Measurements from ENCODE around the gene TMEM107. TPM values are rescaled to one million over a fixed set of nuclear protein-coding genes. Genes with fewer than 3 reads are reported as not detected.
"Not testable (repeated sequence)": the region's sequence is repeated elsewhere in the genome, so short reads cannot be mapped to it uniquely, and the experiment has no call there.

Gene TMEM107
- total RNA-seq, 1 donor from 2014 or later: 14.7 TPM

DNA sequence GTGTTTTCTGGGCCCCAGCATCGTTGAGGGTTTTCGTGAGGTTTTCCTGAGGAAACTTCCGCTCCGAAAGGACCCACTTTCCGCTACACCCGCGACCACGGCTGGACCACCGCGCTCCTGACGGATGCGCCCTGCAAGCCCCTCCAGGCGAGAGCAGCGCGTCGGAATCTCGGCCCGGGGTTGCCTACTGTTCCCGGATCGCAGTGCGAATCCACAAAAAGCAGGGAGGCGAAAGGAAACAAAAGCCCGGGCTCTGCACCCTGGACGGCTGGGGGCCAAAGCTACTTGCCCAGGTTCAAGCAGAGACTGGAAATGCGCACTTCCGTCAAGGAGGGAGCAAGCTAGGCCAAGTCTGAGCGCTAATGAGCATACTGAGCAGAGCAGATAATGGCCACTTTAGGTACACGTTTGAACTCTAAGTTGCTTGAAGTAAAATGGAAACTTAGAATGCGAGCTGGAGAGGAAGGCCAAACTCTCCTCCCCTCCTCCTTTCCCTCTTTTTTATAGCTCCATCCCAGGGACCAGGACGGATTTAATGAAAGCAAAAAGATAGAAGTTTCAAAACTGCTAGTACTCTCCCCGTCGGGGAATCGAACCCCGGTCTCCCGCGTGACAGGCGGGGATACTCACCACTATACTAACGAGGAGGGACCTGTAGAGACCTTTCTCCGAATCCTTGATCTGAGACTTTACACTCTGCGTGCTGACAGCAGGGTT, 45.6 kb upstream of the TMEM107 start:
- Histone ChIP-seq H3K27me3 (ENCODE audit: control insufficient read depth, insufficient read depth, low read length) (no peaks in the 10 kb centered on the region), H3K36me3 (ENCODE audit: control insufficient read depth, insufficient read depth, low read length) (no peaks in the 10 kb centered on the region), H3K4me3 (ENCODE audit: low read depth, low read length) (peak overlapping the region; percentile 54)
- TF ChIP-seq, protein P1, sequence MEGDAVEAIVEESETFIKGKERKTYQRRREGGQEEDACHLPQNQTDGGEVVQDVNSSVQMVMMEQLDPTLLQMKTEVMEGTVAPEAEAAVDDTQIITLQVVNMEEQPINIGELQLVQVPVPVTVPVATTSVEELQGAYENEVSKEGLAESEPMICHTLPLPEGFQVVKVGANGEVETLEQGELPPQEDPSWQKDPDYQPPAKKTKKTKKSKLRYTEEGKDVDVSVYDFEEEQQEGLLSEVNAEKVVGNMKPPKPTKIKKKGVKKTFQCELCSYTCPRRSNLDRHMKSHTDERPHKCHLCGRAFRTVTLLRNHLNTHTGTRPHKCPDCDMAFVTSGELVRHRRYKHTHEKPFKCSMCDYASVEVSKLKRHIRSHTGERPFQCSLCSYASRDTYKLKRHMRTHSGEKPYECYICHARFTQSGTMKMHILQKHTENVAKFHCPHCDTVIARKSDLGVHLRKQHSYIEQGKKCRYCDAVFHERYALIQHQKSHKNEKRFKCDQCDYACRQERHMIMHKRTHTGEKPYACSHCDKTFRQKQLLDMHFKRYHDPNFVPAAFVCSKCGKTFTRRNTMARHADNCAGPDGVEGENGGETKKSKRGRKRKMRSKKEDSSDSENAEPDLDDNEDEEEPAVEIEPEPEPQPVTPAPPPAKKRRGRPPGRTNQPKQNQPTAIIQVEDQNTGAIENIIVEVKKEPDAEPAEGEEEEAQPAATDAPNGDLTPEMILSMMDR (IDR thresholded peaks at IDR 0.05; ENCODE audit: insufficient read depth, low read length, poor library complexity, severe bottlenecking): no peak
- peak; percentile 38 for DNase-seq (ENCODE audit: low read depth)

DNA sequence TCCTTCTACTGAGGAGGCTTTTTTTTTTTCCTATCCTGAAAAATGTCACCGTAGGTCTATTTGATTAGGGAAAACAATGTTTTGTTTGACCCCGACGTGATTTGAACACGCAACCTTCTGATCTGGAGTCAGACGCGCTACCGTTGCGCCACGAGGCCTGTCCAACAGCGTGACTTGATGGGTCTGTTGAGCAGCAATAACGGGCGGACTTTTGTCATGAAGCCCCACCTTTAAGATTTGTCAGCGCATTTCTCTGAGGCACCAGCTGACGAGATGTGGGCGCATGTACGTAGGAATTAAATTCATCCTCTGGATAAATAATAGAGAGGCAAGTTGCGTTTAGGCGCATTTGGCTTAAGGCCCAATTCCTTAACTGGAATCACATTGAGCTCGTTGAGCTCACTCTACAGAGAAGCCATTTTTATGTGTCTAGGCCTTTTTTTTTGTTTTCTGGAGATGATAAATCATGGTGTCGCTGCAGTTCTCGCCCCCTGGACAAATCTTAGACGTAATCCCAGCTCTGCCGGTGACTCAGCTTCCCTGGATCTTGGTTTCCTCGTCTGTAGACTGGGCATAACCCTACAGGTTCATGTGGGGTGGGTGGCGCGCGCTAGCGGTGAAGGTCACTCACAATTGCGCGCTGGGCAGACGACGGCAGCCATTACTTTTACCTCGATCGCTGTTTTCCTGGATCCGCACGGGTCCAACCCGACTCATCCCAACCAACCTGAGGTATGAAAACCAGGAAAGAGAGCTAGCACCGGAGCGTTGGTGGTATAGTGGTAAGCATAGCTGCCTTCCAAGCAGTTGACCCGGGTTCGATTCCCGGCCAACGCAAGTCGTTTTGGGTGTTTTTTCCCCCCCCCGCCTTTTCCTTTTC, 44.8 kb upstream of the TMEM107 start:
- peak; percentile 48 for DNase-seq (ENCODE audit: low read depth)
- TF ChIP-seq, protein P1 (IDR thresholded peaks at IDR 0.05; ENCODE audit: insufficient read depth, low read length, poor library complexity, severe bottlenecking): no peak
- peak overlapping the region; percentile 51 for H3K4me3 ChIP-seq (ENCODE audit: low read depth, low read length)
- no peaks in the 10 kb centered on the region for H3K36me3 ChIP-seq (ENCODE audit: control insufficient read depth, insufficient read depth, low read length)
- no peaks in the 10 kb centered on the region for H3K27me3 ChIP-seq (ENCODE audit: control insufficient read depth, insufficient read depth, low read length)

DNA sequence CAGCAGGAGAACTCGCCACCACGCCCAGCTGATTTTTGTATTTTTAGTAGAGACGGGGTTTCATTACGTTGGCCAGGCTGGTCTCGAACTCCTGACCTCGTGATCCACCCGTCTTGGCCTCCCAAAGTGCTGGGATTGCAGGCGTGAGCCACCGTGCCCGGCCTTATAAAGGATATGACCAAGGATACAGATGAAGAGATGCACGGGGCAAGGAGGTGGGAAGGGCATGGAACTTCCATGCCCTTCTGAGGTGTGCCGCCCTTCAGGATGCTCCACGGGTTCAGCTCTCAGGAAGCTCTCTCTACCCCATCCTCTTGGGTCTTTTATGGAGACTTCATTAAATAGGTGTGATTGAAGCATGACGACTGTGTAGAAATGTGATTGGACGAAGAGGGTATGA, 37.8 kb upstream of the TMEM107 start:
- not testable (repeated sequence) for DNase-seq (ENCODE audit: low read depth); H3K36me3 ChIP-seq (ENCODE audit: control insufficient read depth, insufficient read depth, low read length); H3K4me3 ChIP-seq (ENCODE audit: low read depth, low read length); H3K27me3 ChIP-seq (ENCODE audit: control insufficient read depth, insufficient read depth, low read length)

DNA sequence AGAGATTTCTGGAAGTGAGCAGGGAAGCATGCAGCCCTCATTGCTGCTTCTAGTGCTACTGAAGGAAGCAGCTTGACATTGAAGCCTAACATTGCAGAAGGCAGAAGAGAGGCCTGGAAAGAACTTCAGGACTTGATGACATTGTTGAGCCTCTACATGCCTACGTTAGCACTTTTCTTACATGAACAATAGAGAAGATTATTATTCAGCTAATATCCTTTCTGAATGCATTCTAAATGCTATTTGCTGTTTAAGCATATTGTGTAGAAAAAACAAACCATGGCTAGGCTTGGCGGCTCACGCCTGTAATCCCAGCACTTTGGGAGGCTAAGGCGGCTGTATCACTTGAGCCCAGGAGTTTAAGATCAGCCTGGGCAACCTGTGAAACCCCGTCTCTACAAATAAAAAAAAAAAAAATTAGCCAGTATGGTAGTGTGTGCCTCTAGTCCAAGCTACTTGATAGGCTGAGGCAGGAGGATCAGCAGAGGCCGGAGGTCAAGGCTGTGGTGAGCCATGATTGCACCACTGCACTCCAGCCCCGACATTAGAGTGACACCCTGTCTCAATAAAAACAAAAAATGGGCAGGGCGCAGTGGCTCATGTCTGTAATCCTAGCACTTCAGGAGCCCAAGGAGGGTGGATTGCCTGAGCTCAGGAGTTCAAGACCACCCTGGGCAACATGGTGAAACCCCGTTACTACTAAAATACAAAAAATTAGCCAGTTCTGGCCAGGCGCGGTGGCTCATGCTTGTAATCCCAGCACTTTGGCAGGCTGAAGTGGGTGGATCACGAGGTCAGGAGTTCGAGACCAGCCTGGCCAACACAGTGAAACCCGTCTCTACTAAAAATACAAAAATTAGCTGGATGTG, 36.4 kb upstream of the TMEM107 start:
- Histone ChIP-seq H3K36me3 (ENCODE audit: control insufficient read depth, insufficient read depth, low read length) (no peaks in the 10 kb centered on the region), H3K27me3 (ENCODE audit: control insufficient read depth, insufficient read depth, low read length) (no peaks in the 10 kb centered on the region), H3K4me3 (ENCODE audit: low read depth, low read length) (no peak overlapping the region)
- TF ChIP-seq, protein P1 (IDR thresholded peaks at IDR 0.05; ENCODE audit: insufficient read depth, low read length, poor library complexity, severe bottlenecking): no peak
- DNase-seq (ENCODE audit: low read depth): no peak

DNA sequence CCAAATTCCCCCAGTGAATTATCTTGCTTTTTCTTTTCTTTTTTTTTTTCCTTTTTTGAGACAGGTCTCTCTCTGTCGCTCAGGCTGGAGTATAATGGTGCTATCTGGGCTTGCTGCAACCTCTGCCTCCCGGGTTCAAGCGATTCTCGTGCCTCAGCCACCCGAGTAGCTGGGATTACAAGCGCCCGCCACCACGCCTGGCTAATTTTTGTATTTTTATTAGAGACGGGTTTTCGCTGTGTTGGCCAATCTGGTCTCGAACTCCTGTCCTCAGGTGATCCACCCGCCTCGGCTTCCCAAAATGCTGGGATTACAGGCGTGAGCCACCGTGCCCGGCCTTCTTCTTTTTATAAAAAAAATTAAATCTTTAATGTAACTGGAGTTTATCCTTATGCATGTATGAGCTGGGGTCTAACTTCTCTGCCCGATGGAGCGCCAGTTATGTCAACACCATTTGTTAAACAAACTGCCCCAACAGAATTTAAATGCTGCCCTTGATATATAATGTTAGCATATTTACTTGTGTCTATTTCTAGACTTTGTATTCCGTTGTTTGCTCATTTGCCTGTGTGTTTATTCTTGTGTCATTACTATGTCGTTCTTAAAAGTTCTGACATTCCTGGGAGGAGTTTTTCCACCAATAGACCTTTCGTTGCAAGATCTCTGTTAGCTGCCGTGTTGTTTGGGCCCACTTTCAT, 34.7 kb upstream of the TMEM107 start:
- TF ChIP-seq, protein P1 (IDR thresholded peaks at IDR 0.05; ENCODE audit: insufficient read depth, low read length, poor library complexity, severe bottlenecking): no peak
- Histone ChIP-seq H3K27me3 (ENCODE audit: control insufficient read depth, insufficient read depth, low read length) (no peaks in the 10 kb centered on the region), H3K36me3 (ENCODE audit: control insufficient read depth, insufficient read depth, low read length) (peaks cover 2% of the 10 kb centered on the region), H3K4me3 (ENCODE audit: low read depth, low read length) (peak overlapping the region; percentile 67)
- DNase-seq (ENCODE audit: low read depth): no peak

All from kidney epithelial cell (primary cell).